ENCODE results near the gene PLPP7.

PLPP7 gene

GRCh38 chr9:131291795-131292315 lies 2.3 kb downstream of the PLPP7 start:
- Histone ChIP-seq H3K27ac (no peak overlapping the region), H3K4me3 (no peak overlapping the region)
- no peak for DNase-seq (ENCODE audit: low spot score)
- no peak for TF ChIP-seq CTCF (IDR thresholded peaks at IDR 0.05)

- DNase-seq (ENCODE audit: low spot score), result no peak
- TF ChIP-seq CTCF (IDR thresholded peaks at IDR 0.05), result no peak
Observed at GRCh38 chr9:131292937-131293336, 3.4 kb downstream of the PLPP7 start.

GRCh38 chr9:131296460-131296859 lies 6.9 kb downstream of the PLPP7 start:
- DNase-seq (ENCODE audit: low spot score), result no peak
- no peak overlapping the region for H3K27ac ChIP-seq
- no peak for TF ChIP-seq CTCF (IDR thresholded peaks at IDR 0.05)
- H3K4me3 ChIP-seq, result no peak overlapping the region

More at GRCh38 chr9:131292937-131293336, 3.4 kb downstream of the PLPP7 start:
- Histone ChIP-seq H3K4me3 (no peak overlapping the region), H3K27ac (no peak overlapping the region)

GRCh38 chr9:131296906-131297500 lies 7.5 kb downstream of the PLPP7 start:
- no peak for TF ChIP-seq CTCF (IDR thresholded peaks at IDR 0.05)
- H3K4me3 ChIP-seq, result no peak overlapping the region
- DNase-seq (ENCODE audit: low spot score), result no peak
- H3K27ac ChIP-seq, result no peak overlapping the region

- no peak for TF ChIP-seq CTCF (IDR thresholded peaks at IDR 0.05)
- H3K4me3 ChIP-seq, result no peak overlapping the region
- no peak for DNase-seq (ENCODE audit: low spot score)
- no peak overlapping the region for H3K27ac ChIP-seq
Observed at GRCh38 chr9:131297903-131298302, 8.4 kb downstream of the PLPP7 start.

- Histone ChIP-seq H3K4me3 (no peak overlapping the region), H3K27ac (no peak overlapping the region)
- no peak for TF ChIP-seq CTCF (IDR thresholded peaks at IDR 0.05)
- DNase-seq (ENCODE audit: low spot score), result no peak
Observed at GRCh38 chr9:131298341-131298740, 8.8 kb downstream of the PLPP7 start.

GRCh38 chr9:131298816-131299215 lies 9.3 kb downstream of the PLPP7 start:
- no peak overlapping the region for H3K27ac ChIP-seq

More at GRCh38 chr9:131298816-131299215, 9.3 kb downstream of the PLPP7 start:
- TF ChIP-seq CTCF (IDR thresholded peaks at IDR 0.05), result no peak
- no peak overlapping the region for H3K4me3 ChIP-seq
- no peak for DNase-seq (ENCODE audit: low spot score)

All from coronary artery (tissue), 2 donors.